CD14-positive monocyte (primary cell): ENCODE measurements around the gene CLTCL1. TPM values are rescaled to one million over a fixed set of nuclear protein-coding genes. Genes with fewer than 3 reads are reported as not detected.

Experiments used
- DNase-seq, 3 donors: peaks; one replicate each; pipeline ENCODE4 v3.0.0-alpha.2; 2011 to 2022
- H2AFZ ChIP-seq: 2 replicates; pipeline ENCODE4 v1.6.0; 2012; ENCODE audit warnings: mild to moderate bottlenecking, low read depth, low read length, inconsistent platforms; ENCODE audit not compliant: insufficient read depth, poor library complexity, severe bottlenecking
- H3K27ac ChIP-seq, 2 donors: 1 replicate in 1 of 2; 2 replicates in 1 of 2; pipeline ENCODE4 v1.5.1; 2012 to 2013; ENCODE audit warnings: low read length in 2 of 2, control low read depth in 1 of 2, inconsistent platforms in 1 of 2, low read depth in 1 of 2, mild to moderate bottlenecking in 1 of 2
- H3K27me3 ChIP-seq, 2 donors: one replicate each; pipeline versions ENCODE4 v1.6.0 to v1.6.1; 2011 to 2013; ENCODE audit warnings: low read length in 2 of 2; ENCODE audit not compliant: control insufficient read depth in 2 of 2, insufficient read depth in 2 of 2
- H3K36me3 ChIP-seq, 2 donors: replicated peaks in 1 of 2; 1 replicate in 1 of 2; 2 replicates in 1 of 2; pipeline versions ENCODE4 v1.5.1 to v1.6.1; 2012 to 2013; ENCODE audit warnings: low read length in 2 of 2, control low read depth in 1 of 2, inconsistent platforms in 1 of 2, mild to moderate bottlenecking in 1 of 2; ENCODE audit not compliant: insufficient read depth in 2 of 2, control insufficient read depth in 1 of 2
- H3K4me1 ChIP-seq, 2 donors: 1 replicate in 1 of 2; 2 replicates in 1 of 2; pipeline versions ENCODE4 v1.5.1 to v1.6.1; 2012 to 2013; ENCODE audit warnings: low read length in 2 of 2, control low read depth in 1 of 2, inconsistent platforms in 1 of 2, mild to moderate bottlenecking in 1 of 2, moderate library complexity in 1 of 2; ENCODE audit not compliant: insufficient read depth in 2 of 2, control insufficient read depth in 1 of 2
- H3K4me2 ChIP-seq: replicated peaks from 2 replicates; pipeline ENCODE3; 2012; ENCODE audit warnings: low read length, moderate library complexity, mild to moderate bottlenecking; ENCODE audit not compliant: poor library complexity, severe bottlenecking; ENCODE audit errors: extremely low read depth
- H3K4me3 ChIP-seq, 3 experiments: fragments of 200-600 bp in 1 of 3; sonication (generic) in 1 of 3; replicated peaks in 1 of 3; 1 replicate in 2 of 3; 2 replicates in 1 of 3; pipeline ENCODE4 v1.5.1; 2011 to 2013; ENCODE audit warnings: low read length in 3 of 3, mild to moderate bottlenecking in 3 of 3, control low read depth in 2 of 3, low read depth in 2 of 3, inconsistent platforms in 1 of 3, moderate library complexity in 1 of 3
- H3K79me2 ChIP-seq: 2 replicates; pipeline ENCODE4 v1.6.0; 2012; ENCODE audit warnings: mild to moderate bottlenecking, control low read depth, inconsistent platforms, low read length, moderate library complexity; ENCODE audit not compliant: insufficient read depth
- H3K9ac ChIP-seq: 2 replicates; pipeline ENCODE4 v1.6.0; 2017; ENCODE audit warnings: low read length, mild to moderate bottlenecking; ENCODE audit not compliant: insufficient read depth, poor library complexity, severe bottlenecking
- H3K9me3 ChIP-seq, 2 donors: replicated peaks in 1 of 2; 1 replicate in 1 of 2; 2 replicates in 1 of 2; pipeline versions ENCODE4 v1.5.1 to v1.6.1; 2012 to 2013; ENCODE audit warnings: low read length in 2 of 2, control low read depth in 1 of 2; ENCODE audit not compliant: control insufficient read depth in 1 of 2, insufficient read depth in 1 of 2
- H4K20me1 ChIP-seq: 2 replicates; pipeline ENCODE4 v1.6.0; 2012; ENCODE audit warnings: mild to moderate bottlenecking, low read length, control low read depth, moderate library complexity; ENCODE audit not compliant: insufficient read depth
- H3K27ac Mint-ChIP-seq, 7 donors: one replicate each; pipeline ENCODE4 v1.8.0; 2020; ENCODE audit warnings: mild to moderate bottlenecking in 7 of 7, mixed read lengths in 7 of 7, moderate library complexity in 6 of 7, inconsistent platforms in 2 of 7
- H3K27me3 Mint-ChIP-seq, 3 donors: one replicate each; pipeline ENCODE4 v1.8.0; 2021 to 2022; ENCODE audit warnings: low read depth in 3 of 3, mild to moderate bottlenecking in 3 of 3, mixed read lengths in 3 of 3, moderate library complexity in 3 of 3, inconsistent platforms in 1 of 3
- H3K36me3 Mint-ChIP-seq, 2 donors: one replicate each; pipeline ENCODE4 v1.8.0; 2020; ENCODE audit warnings: mixed read lengths in 2 of 2, inconsistent platforms in 1 of 2, mild to moderate bottlenecking in 1 of 2
- H3K4me1 Mint-ChIP-seq: one replicate; pipeline ENCODE4 v1.8.0; 2020; ENCODE audit warnings: mild to moderate bottlenecking, mixed read lengths
- H3K4me3 Mint-ChIP-seq, 2 donors: one replicate each; pipeline ENCODE4 v1.8.0; 2020; ENCODE audit warnings: mild to moderate bottlenecking in 2 of 2, mixed read lengths in 2 of 2, moderate library complexity in 1 of 2
- H3K9me3 Mint-ChIP-seq, 7 donors: one replicate each; pipeline ENCODE4 v1.8.0; 2020 to 2022; ENCODE audit warnings: mixed read lengths in 7 of 7, mild to moderate bottlenecking in 6 of 7, moderate library complexity in 6 of 7, inconsistent platforms in 2 of 7
- CTCF ChIP-seq: fragments of 200-600 bp; IDR thresholded peaks from one replicate; pipeline ENCODE4 v1.8.0; 2022; ENCODE audit warnings: antibody characterized with exemption, mild to moderate bottlenecking
- WGBS: methylation state at CpG from one replicate; pipeline ENCODE4 v1.1.5; 2013; ENCODE audit warnings: missing lambda C conversion rate; ENCODE audit not compliant: insufficient coverage; 5-methylcytosine and 5-hydroxymethylcytosine counted together
- intact Hi-C, 2 donors: fragments of 100-400 bp; cut with micrococcal nuclease; formaldehyde crosslinking; loops; one replicate each; pipeline versions ENCODE4 v1.15.0 to v1.15.1; 2023
- polyA plus RNA-seq, 3 donors: library from polyadenylated mRNA; depleted of rRNA in 1 of 3; unstranded in 2 of 3; stranded (reverse) in 1 of 3; fragments of 300-500 nt in 2 of 3; fragments of >200 nt in 1 of 3; fragmentation: Illumina TruSeq in 2 of 3; gene quantifications; 1 replicate in 2 of 3; 2 replicates in 1 of 3; pipeline ENCODE4 v1.2.3, GENCODE V29; 2012 to 2021

The CLTCL1 gene
- polyA plus RNA-seq, 3 donors: 5.1 to 17.0 (median 6.1) TPM

GRCh38 chr22:19270873-19271272 lies 20.6 kb downstream of the CLTCL1 start:
- Mint-ChIP-seq H3K36me3 (peaks cover 0 to 2% of the 10 kb centered on the region in 2 donors), H3K27ac (no peak overlapping the region), H3K27me3 (peaks cover 0 to 5% (median 3%) of the 10 kb centered on the region in 3 donors), H3K4me3 (no peak overlapping the region), H3K9me3 (peaks cover 9 to 30% (median 23%) of the 10 kb centered on the region in 7 donors), H3K4me1 (no peaks in the 10 kb centered on the region)
- no peak for TF ChIP-seq CTCF
- Histone ChIP-seq H3K9ac (no peak overlapping the region), H2AFZ (no peak overlapping the region), H3K9me3 (peaks cover 11 to 13% of the 10 kb centered on the region in 2 donors), H4K20me1 (no peaks in the 10 kb centered on the region), H3K4me2 (no peak overlapping the region), H3K4me1 (no peaks in the 10 kb centered on the region), H3K36me3 (no peaks in the 10 kb centered on the region), H3K27me3 (no peaks in the 10 kb centered on the region), H3K79me2 (no peaks in the 10 kb centered on the region), H3K4me3 (no peak overlapping the region), H3K27ac (no peak overlapping the region)
- no CpG with 5 or more reads among the region's 1 CpG for WGBS
- DNase-seq: no peak
- intact Hi-C loops: no loop called here

- Histone ChIP-seq H3K4me3 (no peak overlapping the region), H3K79me2 (no peaks in the 10 kb centered on the region), H3K4me1 (no peaks in the 10 kb centered on the region), H3K27ac (no peak overlapping the region), H2AFZ (no peak overlapping the region), H3K4me2 (no peak overlapping the region), H4K20me1 (no peaks in the 10 kb centered on the region), H3K9me3 (peaks cover 15 to 17% of the 10 kb centered on the region in 2 donors), H3K27me3 (no peaks in the 10 kb centered on the region), H3K9ac (no peak overlapping the region), H3K36me3 (no peaks in the 10 kb centered on the region)
- peaks cover 0 to 7% (median 4%) of the 10 kb centered on the region in 3 donors for H3K27me3 Mint-ChIP-seq
- DNase-seq: no peak
- no peaks in the 10 kb centered on the region for H3K4me1 Mint-ChIP-seq
- intact Hi-C loops: loop anchor here in 1 of 2 donors (10.0 kb wide), 1 partner anchor 58 kb away; no protein-coding TSS in a partner anchor
- no peak overlapping the region for H3K4me3 Mint-ChIP-seq
- WGBS: no CpG with 5 or more reads among the region's 2 CpGs
- no peak overlapping the region for H3K27ac Mint-ChIP-seq
- H3K9me3 Mint-ChIP-seq: peaks cover 10 to 34% (median 26%) of the 10 kb centered on the region in 7 donors
- no peak for TF ChIP-seq CTCF
- H3K36me3 Mint-ChIP-seq: peaks cover 0 to 2% of the 10 kb centered on the region in 2 donors
These were observed 24.9 kb downstream of the CLTCL1 start for GRCh38 chr22:19266547-19267086.
